ENCODE results near the gene OLFML3.

Gene OLFML3

GRCh38 chr1:113950908-113951307, 28.4 kb upstream of the OLFML3 start:
- no peak for DNase-seq

GRCh38 chr1:113951719-113952118, 27.6 kb upstream of the OLFML3 start:
- DNase-seq: no peak

- DNase-seq: no peak
Measured at GRCh38 chr1:113957984-113958383, 21.3 kb upstream of the OLFML3 start.

GRCh38 chr1:113958691-113959090, 20.6 kb upstream of the OLFML3 start:
- no peak for DNase-seq

GRCh38 chr1:113963281-113963906, 15.9 kb upstream of the OLFML3 start:
- no peak for DNase-seq

- DNase-seq: no peak
Measured at GRCh38 chr1:113965703-113966412, 13.4 kb upstream of the OLFML3 start.

- DNase-seq: no peak
Measured at GRCh38 chr1:113972954-113973353, 6.3 kb upstream of the OLFML3 start.

GRCh38 chr1:113975211-113975895, 3.9 kb upstream of the OLFML3 start:
- DNase-seq: no peak

GRCh38 chr1:113976609-113977278, 2.5 kb upstream of the OLFML3 start:
- no peak for DNase-seq

- no peak for DNase-seq
Measured at GRCh38 chr1:113977906-113978305, 1.4 kb upstream of the OLFML3 start.

GRCh38 chr1:113980110-113980509, 836 bp downstream of the OLFML3 start:
- no peak for DNase-seq

GRCh38 chr1:113981962-113982931, 3.0 kb downstream of the OLFML3 start:
- DNase-seq: no peak

GRCh38 chr1:113982949-113983348, 3.7 kb downstream of the OLFML3 start:
- DNase-seq: no peak

GRCh38 chr1:113983391-113983790, 4.1 kb downstream of the OLFML3 start:
- no peak for DNase-seq

- DNase-seq: no peak
Measured at GRCh38 chr1:113983826-113984225, 4.6 kb downstream of the OLFML3 start.

- DNase-seq: no peak
Measured at GRCh38 chr1:113984710-113985109, 5.4 kb downstream of the OLFML3 start.

GRCh38 chr1:113986802-113987201, 7.5 kb downstream of the OLFML3 start:
- no peak for DNase-seq

GRCh38 chr1:113987259-113987658, 8.0 kb downstream of the OLFML3 start:
- no peak for DNase-seq

GRCh38 chr1:113990530-113990929, 11.3 kb downstream of the OLFML3 start:
- no peak for DNase-seq

GRCh38 chr1:113990961-113991360, 11.7 kb downstream of the OLFML3 start:
- DNase-seq: no peak

- DNase-seq: no peak
Measured at GRCh38 chr1:113991467-113991997, 12.3 kb downstream of the OLFML3 start.

GRCh38 chr1:113993072-113993471, 13.8 kb downstream of the OLFML3 start:
- no peak for DNase-seq
